GM10266 (cell line): ENCODE results near the gene C1orf21.

Experiments
- DNase-seq: peaks from one replicate; pipeline ENCODE4 v3.0.0; 2012; ENCODE audit errors: extremely low spot score
- CTCF ChIP-seq: IDR thresholded peaks from 2 replicates; pipeline ENCODE4 v1.5.1; 2012; ENCODE audit warnings: mild to moderate bottlenecking, low read depth; ENCODE audit not compliant: control insufficient read depth, insufficient read depth; ENCODE audit errors: missing control alignments

C1orf21 gene

GRCh38 chr1:184356891-184357290, 29.9 kb upstream of the C1orf21 start:
- no peak for DNase-seq
- TF ChIP-seq CTCF, result no peak

GRCh38 chr1:184358256-184358655, 28.6 kb upstream of the C1orf21 start:
- DNase-seq, result no peak
- TF ChIP-seq CTCF, result no peak

GRCh38 chr1:184359909-184360308, 26.9 kb upstream of the C1orf21 start:
- DNase-seq, result no peak
- no peak for TF ChIP-seq CTCF

- no peak for TF ChIP-seq CTCF
- DNase-seq, result no peak
These were observed 24.0 kb upstream of the C1orf21 start for GRCh38 chr1:184362876-184363275.

- no peak for TF ChIP-seq CTCF
- no peak for DNase-seq
These were observed 21.1 kb upstream of the C1orf21 start for GRCh38 chr1:184365699-184366098.

- no peak for DNase-seq
- no peak for TF ChIP-seq CTCF
These were observed 19.8 kb upstream of the C1orf21 start for GRCh38 chr1:184366997-184367396.

GRCh38 chr1:184367427-184368038, 19.3 kb upstream of the C1orf21 start:
- no peak for DNase-seq

More at GRCh38 chr1:184367427-184368038, 19.3 kb upstream of the C1orf21 start:
- TF ChIP-seq CTCF, result no peak
